ENCODE data around the gene HSFX3.
A peak's percentile ranks its signal among the peaks of the same experiment; 100 is the strongest.
"Not testable (repeated sequence)": the region's sequence is repeated elsewhere in the genome, so short reads cannot be mapped to it uniquely, and the experiment has no call there.

HSFX3 gene

GRCh38 chrX:149504915-149505651 lies 44.6 kb downstream of the HSFX3 start, which contains the start of gene IDS:
Gene IDS, minus strand, starts transcription at chrX:149505306. Its CDS starts 169 bp downstream, at chrX:149505137.
- peaks cover 11% of the 10 kb centered on the region for H3K4me1 ChIP-seq
- H3K27me3 ChIP-seq, result no peaks in the 10 kb centered on the region
- H3K4me2 ChIP-seq, result peak within 1 kb of the TSS; percentile 63
- peaks cover 8% of the 10 kb centered on the region; the same call in 1 of the 2 replicates for H4K20me1 ChIP-seq
- H3K9ac ChIP-seq, result peak within 1 kb of the TSS; percentile 77
- peak within 1 kb of the TSS; percentile 79 for H3K27ac ChIP-seq
- peak; percentile 13; the same call in 1 of the 2 replicates for TF ChIP-seq Cebpa-rat (IDR thresholded peaks at IDR 0.05)
- H3K36me3 ChIP-seq, result peaks cover 26% of the 10 kb centered on the region
- peak within 1 kb of the TSS; percentile 71 for H3K4me3 ChIP-seq
- no peaks in the 10 kb centered on the region for H3K9me3 ChIP-seq

GRCh38 chrX:149504226-149504914 lies 45.4 kb downstream of the HSFX3 start:
- H3K9me3 ChIP-seq, result no peaks in the 10 kb centered on the region
- H3K27ac ChIP-seq, result peak overlapping the region; percentile 79
- peaks cover 33% of the 10 kb centered on the region for H3K36me3 ChIP-seq
- H3K4me1 ChIP-seq, result peaks cover 11% of the 10 kb centered on the region
- peak overlapping the region; percentile 77 for H3K9ac ChIP-seq
- peaks cover 8% of the 10 kb centered on the region; the same call in 1 of the 2 replicates for H4K20me1 ChIP-seq
- no peaks in the 10 kb centered on the region for H3K27me3 ChIP-seq
- no peak for TF ChIP-seq Cebpa-rat (IDR thresholded peaks at IDR 0.05)
- H3K4me2 ChIP-seq, result peak overlapping the region; percentile 63
- H3K4me3 ChIP-seq, result peak overlapping the region; percentile 71

DNA sequence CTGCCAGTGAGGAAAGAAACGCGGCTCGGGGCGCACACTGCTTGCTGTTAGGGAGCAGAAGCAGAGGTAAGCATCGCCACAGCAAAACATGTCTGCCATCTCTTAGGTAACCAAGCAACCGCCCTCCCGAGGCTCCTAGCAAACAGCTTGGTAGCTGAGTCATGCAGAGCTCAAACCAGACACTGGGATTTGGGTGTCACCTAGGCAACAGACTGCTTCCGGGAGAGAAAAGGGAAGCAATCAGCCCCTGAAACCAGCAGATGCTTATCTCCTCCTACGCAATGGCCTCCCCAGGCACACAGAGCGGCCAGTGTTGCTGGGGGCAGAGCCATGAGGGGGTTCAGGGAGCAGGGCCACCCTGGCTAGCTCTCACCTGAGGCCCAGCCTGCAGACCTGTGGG lies 46.3 kb downstream of the HSFX3 start:
- not testable (repeated sequence) for H3K9ac ChIP-seq, H3K27ac ChIP-seq, H3K4me3 ChIP-seq, H3K27me3 ChIP-seq, H3K9me3 ChIP-seq, H4K20me1 ChIP-seq
- H3K4me2 ChIP-seq, result peak overlapping the region; percentile 63
- peaks cover 43% of the 10 kb centered on the region for H3K36me3 ChIP-seq
- H3K4me1 ChIP-seq, result peaks cover 11% of the 10 kb centered on the region

DNA sequence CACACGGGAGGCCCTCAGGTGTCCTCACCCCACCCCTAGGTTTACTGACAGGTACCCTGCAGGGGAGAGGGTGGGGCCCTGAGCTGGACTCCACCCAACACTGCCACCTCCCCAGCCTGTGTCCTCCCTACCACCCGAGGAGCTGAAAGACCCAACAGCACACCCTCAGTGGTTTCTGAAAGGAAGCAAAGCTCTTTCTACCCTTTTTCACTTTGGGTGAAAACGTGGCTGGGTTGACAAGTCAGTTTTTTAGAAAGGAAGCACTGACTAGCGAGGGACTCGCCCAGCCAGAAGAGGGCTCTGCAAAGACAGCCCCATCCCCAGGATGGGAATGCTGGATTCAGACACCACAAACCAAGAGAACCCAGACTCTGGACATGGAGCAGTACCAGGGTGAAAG lies 46.8 kb downstream of the HSFX3 start:
- not testable (repeated sequence) for H3K9ac ChIP-seq, H4K20me1 ChIP-seq, H3K4me3 ChIP-seq, H3K27ac ChIP-seq, H3K4me2 ChIP-seq, H3K9me3 ChIP-seq, H3K27me3 ChIP-seq
- peaks cover 11% of the 10 kb centered on the region for H3K4me1 ChIP-seq
- peaks cover 48% of the 10 kb centered on the region for H3K36me3 ChIP-seq

- no peak overlapping the region for H3K27ac ChIP-seq
- no peak overlapping the region for H3K4me2 ChIP-seq
- H3K9ac ChIP-seq, result no peak overlapping the region
- H3K4me3 ChIP-seq, result no peak overlapping the region
- no peaks in the 10 kb centered on the region for H3K9me3 ChIP-seq
- no peak for TF ChIP-seq Cebpa-rat (IDR thresholded peaks at IDR 0.05)
- H3K27me3 ChIP-seq, result no peaks in the 10 kb centered on the region
- H3K36me3 ChIP-seq, result peaks cover 79% of the 10 kb centered on the region
- peaks cover 8% of the 10 kb centered on the region; the same call in 1 of the 2 replicates for H4K20me1 ChIP-seq
- H3K4me1 ChIP-seq, result peaks cover 11% of the 10 kb centered on the region
Observed at GRCh38 chrX:149499766-149500165, 50.0 kb downstream of the HSFX3 start.

DNA sequence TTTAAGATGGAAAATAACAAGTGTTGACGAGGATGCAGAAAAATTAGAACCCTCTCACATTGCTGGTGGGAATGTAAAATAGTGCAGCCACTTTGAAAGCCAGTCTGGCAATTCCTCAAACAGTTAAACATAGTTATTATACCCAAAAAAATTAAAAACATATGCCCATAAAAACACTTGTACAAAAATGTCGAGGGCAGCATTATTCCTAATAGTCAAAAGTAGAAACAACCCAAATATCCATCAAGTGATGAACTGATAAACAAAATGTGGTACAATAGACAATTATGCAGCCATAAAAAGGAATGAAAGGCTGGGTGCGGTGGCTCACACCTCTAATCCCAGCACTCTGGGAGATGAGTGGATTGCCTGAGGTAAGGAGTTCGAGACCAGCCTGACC lies 51.0 kb downstream of the HSFX3 start:
- H4K20me1 ChIP-seq, result peaks cover 8% of the 10 kb centered on the region; the same call in 1 of the 2 replicates
- H3K9me3 ChIP-seq, result no peaks in the 10 kb centered on the region

More for the DNA sequence above, 51.0 kb downstream of the HSFX3 start:
- H3K4me3 ChIP-seq, result no peak overlapping the region
- peaks cover 3% of the 10 kb centered on the region; the same call in 1 of the 2 replicates for H3K4me1 ChIP-seq
- peaks cover 89% of the 10 kb centered on the region for H3K36me3 ChIP-seq
- TF ChIP-seq Cebpa-rat (IDR thresholded peaks at IDR 0.05), result no peak
- no peak overlapping the region for H3K9ac ChIP-seq
- no peak overlapping the region for H3K4me2 ChIP-seq
- H3K27ac ChIP-seq, result no peak overlapping the region
- no peaks in the 10 kb centered on the region for H3K27me3 ChIP-seq

All from BLaER1 (cell line).